GM18909 (cell line): ENCODE results near the gene DLL3.
A peak's percentile ranks its signal among the peaks of the same experiment; 100 is the strongest.
"Not testable (repeated sequence)": the region's sequence is repeated elsewhere in the genome, so short reads cannot be mapped to it uniquely, and the experiment has no call there.

Source experiments
- ATAC-seq: cut with Tn5 transposase; IDR thresholded peaks from one replicate; pipeline ENCODE4 v1.9.1; 2021; ENCODE audit warnings: mild to moderate bottlenecking; ENCODE audit not compliant: unreplicated experiment, poor library complexity

DLL3 gene, protein sequence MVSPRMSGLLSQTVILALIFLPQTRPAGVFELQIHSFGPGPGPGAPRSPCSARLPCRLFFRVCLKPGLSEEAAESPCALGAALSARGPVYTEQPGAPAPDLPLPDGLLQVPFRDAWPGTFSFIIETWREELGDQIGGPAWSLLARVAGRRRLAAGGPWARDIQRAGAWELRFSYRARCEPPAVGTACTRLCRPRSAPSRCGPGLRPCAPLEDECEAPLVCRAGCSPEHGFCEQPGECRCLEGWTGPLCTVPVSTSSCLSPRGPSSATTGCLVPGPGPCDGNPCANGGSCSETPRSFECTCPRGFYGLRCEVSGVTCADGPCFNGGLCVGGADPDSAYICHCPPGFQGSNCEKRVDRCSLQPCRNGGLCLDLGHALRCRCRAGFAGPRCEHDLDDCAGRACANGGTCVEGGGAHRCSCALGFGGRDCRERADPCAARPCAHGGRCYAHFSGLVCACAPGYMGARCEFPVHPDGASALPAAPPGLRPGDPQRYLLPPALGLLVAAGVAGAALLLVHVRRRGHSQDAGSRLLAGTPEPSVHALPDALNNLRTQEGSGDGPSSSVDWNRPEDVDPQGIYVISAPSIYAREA

DNA sequence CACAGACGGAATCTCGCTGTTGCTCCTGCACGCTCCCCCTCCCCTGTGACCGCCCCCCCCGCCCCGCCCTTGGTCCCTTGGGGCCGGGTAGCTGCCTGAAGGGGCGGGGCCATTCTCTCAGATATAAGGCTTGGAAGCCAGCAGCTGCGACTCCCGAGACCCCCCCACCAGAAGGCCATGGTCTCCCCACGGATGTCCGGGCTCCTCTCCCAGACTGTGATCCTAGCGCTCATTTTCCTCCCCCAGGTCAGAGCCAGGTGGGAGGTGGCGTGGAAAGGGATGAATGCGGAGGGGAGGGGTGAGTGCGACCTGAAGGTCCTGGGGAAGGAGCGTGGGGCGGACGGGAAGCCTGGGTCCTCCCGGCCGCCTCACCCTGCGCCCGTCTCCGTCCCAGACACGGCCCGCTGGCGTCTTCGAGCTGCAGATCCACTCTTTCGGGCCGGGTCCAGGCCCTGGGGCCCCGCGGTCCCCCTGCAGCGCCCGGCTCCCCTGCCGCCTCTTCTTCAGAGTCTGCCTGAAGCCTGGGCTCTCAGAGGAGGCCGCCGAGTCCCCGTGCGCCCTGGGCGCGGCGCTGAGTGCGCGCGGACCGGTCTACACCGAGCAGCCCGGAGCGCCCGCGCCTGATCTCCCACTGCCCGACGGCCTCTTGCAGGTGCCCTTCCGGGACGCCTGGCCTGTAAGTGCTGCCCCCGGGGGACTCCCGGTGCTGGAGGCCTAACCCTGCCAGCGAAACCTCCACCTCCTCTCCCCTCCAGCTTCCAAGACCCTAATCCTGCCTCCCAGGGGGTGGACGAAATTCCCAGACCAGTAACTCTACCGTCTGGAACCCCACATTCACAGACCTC, at the start of gene DLL3:
Gene DLL3 (plus strand): TSS at position 150 of the 845 bp plus-strand sequence. CDS start 28 bp downstream, at position 178.
- no peak for ATAC-seq

DNA sequence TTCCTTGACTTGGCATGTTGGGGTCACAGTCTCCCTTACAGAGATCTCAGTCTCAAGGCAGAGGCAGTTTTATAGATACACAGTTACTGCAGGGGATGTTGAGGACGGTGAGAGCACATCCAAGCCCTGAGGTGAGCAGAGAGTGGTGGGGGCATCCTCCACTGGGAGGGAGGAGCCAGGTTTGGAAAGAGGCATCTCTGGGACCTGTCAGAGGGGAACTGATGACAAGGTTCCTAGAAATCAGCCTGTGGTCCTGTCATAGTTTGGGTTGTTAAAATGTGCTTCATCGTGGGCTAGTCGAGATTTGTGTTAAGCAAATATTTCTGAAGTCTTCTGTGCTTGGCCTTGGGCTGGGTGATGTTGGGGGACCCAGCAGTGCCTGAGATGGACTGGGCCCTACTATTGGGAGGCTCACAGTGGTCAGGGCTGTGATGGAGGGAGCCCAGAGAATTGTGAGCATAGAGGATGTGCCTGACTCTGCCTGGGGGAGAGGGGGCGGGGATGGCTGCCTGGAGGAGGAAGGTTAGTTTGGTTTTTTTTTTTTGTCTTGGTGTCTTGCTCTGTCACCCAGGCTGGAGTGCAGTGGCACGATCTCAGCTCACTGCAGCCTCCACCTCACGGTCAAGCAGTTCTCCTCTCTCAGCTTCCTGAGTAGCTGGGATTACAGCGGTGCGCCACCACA, 49.5 kb upstream of the DLL3 start:
- no peak for ATAC-seq

DNA sequence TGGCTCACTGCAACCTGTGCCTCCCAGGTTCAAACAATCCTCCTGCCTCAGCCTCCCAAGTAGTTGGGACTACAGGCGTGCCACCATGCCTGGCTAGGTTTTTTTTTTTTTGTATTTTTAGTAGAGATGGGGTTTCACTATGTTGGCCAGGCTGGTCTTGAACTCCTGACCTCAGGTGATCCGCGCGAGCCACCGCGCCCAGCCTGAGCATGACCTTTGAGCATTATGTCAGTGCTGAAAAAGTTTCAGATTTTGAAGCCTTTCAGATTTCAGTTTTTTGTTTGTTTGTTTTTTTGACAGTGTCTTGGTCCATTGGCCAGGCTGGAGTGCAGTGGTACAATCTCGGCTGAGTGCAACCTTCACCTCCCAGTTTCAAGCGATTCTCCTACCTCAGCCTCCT, 47.5 kb upstream of the DLL3 start:
- ATAC-seq: not testable (repeated sequence)

DNA sequence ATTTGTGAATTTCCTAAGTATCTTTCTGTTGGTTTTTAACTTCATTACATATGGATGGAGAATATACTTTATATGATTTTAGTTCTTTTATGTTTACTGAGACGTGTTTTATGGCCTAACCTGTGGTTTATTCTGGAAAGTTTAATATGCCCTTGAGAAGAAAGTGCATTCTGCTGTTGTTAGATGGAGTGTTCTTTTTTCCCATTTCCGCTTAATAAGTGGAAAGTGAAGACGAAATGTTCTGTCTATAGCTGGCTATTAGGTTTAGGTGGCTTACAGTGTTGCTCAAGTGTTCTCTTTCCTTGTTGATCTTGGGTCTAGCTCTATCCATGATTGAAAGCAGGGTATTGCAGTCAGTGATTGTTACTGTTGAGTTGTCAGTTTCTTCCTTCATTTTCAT, 35.3 kb upstream of the DLL3 start:
- ATAC-seq: no peak

DNA sequence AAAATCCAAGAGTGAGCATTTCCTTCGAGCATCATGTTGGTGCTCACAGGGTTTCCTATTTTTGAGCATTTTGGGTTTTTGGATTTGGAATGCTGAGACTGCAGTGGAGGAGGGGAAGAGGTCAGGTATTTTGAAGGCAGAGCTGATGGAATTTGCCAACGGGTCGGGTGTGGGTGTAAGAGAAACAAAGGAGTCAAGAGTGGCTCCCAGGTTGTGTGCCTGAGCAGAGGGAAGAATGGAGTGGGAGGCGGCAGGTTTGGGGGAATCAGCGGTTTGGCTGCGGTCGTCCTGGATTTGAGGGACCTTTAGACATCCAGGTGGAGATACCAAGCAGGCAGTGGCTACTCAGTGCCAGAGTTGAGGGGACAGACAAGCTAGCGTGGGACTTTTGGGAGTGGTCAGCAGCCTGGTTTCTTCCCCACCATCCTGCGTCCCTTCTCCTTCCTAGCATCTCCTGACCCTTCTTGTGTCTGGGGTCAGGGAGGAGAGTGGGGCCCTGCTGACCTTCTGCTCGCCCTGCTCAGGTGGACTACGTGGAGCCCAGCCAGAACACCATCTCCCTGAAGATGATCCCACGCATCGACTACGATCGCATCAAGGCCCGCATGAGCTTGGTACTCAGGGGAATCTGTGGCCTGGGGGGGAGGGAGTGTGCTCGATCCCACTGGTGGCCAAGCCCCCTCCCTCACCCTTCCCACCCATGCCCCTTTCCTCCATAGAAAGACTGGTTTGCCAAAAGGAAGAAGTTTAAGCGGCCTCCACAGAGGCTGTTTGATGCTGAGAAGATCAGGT, 32.6 kb upstream of the DLL3 start:
- ATAC-seq: no peak

DNA sequence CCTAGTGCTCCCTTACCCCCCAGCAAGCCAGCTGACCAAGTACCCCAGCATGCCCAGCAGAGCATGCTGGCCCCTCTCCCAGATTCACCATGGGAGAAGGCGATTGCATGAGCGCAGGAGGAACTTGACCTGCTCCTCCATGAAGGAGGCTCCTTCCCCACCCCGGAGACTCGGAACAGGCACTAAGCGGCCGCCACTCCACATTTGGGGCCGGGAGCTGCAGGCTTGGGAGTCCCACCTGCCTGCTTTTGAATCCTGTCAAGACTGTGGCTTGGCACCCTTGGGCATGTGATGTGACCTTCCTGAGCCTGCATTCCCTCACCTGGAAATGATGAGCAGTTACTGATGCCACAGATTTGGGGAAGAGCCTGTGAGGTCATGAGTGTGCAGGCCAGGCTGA, 30.8 kb upstream of the DLL3 start:
- no peak for ATAC-seq

DNA sequence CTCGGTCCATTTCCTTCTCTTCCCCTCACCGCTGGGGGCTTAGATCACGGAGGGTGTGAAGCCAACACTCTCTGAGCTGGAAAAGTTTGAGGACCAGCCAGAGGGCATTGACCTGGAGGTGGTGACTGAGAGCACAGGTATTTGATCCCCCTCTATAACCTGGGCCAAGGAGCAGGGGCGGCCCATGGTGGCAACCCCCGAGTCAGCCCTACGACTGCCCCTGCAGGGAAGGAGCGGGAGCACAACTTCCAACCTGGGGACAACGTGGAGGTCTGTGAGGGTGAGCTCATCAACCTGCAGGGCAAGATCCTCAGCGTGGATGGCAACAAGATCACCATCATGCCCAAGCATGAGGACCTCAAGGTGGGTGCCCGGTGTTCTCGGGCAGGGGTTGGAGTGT, 29.7 kb upstream of the DLL3 start:
- ATAC-seq: no peak

DNA sequence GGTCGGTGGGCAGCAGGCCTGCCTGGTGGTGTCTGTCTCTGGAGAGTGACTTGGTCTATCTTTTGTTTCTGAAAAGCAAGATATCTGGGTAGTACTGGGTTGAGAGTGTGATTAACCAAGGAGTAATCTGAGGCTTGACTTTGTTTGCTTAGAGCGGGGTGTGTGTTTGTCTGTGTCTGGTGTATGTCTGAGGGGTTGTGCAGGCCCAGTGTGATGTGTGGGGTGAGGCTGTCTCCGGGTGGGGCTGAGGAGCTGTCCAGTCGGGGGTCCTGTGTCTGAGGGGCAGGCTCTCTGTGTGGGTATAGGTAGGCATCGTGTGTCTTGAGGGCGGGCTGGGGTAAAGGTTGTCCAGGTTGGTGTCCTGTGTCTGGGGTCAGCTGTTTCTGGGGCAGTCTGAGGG, 29.2 kb upstream of the DLL3 start:
- no peak for ATAC-seq

DNA sequence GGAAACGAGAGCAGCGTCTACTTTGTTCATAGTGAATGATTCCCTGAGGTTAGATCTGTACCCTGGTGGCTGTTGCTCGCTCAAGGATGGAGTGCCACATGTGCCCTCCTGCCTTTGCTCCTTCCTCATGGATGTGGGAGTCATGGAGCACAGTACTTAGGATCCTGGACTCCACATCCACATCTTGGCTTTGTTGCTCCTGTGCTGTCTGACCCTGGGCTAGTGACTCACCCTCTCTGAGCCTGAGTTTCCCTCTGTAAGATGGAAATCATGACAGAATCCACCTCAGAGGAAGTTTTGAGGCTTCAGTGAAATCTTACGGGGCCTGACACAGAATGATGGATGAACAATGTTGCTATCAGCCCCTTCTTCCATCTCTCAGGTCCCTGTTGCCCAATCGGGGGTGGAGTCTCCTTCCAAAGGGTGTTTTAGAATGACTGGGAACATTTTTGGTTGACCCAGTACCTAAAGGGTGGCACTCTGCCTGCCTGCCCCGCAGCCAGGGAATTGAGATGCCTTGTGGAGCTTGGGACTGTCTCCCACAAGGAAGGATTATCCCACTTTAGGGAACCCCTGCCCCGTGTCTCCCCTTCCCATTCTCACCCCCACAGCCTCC, 27.9 kb upstream of the DLL3 start:
- no peak for ATAC-seq

DNA sequence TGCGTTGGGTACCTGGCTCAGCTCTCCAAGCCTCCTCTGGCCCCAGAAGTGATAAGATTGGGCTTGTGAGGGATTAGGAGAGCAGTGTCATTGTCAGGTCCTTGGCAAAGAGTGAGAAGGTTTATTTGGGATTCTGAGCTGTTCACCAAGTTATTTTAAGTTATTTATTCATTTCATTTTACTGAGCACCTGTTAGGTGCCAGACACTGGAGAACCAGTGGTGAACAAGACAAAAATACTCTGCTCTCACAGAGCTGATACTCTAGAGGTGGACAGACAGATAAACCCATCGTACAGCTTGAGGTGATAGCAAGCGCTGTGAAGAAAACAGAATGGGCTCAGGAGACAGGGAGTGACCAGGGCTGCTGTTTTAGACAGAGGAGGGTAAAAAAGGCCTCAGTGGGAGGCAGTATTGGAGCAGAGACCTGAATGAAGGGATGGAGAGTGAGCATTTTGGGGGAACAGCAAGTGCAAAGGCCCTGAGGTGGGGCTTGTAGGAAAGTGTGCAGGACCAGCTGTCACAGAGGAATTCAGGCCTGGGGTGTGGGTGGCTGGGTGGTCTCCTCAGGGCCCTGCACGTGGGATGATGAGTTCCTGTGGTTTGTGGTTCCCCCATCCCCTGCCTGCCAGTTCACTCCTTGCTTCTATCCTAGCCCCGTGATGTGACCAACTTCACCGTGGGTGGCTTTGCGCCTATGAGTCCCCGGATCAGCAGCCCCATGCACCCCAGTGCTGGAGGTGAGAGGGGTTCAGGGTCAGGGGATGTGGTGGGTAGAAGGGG, 26.8 kb upstream of the DLL3 start:
- no peak for ATAC-seq

DNA sequence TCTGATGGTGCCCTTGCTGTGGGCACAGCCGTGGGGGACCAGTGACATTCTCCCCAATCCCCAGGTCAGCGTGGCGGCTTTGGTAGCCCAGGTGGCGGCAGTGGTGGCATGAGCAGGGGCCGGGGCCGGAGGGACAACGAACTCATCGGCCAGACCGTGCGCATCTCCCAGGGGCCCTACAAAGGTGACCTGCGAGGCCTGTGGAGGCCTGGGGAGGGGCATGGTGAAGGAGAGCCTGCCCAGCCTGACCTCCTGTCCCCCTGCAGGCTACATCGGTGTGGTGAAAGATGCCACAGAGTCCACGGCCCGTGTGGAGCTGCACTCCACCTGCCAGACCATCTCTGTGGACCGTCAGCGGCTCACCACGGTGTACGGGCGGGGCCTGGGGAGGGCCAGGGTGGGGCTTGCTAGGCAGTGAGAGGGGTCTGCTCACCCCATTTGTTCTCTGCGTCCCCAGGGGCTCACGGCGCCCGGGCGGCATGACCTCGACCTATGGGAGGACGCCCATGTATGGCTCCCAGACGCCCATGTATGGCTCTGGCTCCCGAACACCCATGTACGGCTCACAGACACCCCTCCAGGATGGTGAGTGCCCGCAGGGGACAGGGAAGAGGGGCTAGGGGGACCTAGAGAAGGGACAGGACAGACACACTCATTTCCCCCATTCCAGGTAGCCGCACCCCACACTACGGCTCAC, 25.9 kb upstream of the DLL3 start:
- ATAC-seq: no peak

DNA sequence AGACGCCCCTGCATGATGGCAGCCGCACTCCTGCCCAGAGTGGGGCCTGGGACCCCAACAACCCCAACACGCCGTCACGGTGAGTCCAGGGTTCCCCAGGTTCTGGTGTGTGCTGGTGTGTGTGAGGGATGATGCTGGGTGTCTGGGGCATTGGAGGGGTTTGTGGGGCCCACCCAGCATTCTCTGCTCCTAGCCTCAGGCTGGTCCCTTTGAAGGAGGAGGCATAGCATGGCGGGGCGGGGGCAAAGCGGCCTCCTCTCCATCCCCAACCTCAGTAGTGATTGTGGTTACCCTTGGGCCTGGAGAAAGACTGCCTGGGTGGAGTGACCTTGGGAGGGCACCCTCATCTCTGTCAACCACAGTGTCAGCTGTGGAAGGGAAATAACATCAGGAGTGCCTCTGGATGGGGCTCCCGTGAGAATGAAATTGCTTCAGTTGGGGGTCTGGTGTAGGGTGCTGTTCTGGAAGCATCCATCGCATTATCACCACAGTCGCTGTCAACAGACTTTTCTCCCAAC, 25.2 kb upstream of the DLL3 start:
- ATAC-seq: no peak

DNA sequence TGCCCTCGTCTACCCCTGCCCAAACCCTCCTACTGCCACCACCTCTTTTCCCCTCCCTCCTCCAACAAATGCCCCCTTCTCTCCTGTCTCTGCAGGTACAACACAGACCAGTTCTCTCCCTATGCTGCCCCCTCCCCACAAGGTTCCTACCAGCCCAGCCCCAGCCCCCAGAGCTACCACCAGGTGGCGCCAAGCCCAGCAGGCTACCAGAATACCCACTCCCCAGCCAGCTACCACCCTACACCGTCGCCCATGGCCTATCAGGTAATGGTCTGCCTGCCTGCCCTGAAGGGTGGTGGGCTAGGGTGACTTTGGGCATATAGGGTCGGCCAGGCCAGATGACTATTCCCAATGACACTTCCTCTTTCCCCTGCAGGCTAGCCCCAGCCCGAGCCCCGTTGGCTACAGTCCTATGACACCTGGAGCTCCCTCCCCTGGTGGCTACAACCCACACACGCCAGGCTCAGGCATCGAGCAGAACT, 24.6 kb upstream of the DLL3 start:
- ATAC-seq: no peak

DNA sequence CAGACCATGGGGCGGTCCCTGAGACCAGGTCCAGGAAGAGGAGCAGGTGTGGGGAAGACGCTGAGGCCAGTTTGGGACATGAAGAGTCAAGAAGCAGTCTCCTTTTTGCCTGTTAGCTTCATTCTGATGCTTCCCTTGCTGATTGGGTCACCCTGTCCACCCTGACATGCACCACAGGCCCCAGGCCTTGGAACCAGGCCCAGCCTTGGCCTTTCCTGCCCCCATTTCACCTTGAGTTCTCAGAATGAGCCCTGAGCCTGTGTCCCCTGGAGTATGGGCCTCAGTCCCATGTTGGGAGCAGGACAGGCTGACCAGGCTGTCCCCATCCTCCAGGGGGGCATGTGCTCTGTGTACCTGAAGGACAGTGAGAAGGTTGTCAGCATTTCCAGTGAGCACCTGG, 23.0 kb upstream of the DLL3 start:
- no peak for ATAC-seq

DNA sequence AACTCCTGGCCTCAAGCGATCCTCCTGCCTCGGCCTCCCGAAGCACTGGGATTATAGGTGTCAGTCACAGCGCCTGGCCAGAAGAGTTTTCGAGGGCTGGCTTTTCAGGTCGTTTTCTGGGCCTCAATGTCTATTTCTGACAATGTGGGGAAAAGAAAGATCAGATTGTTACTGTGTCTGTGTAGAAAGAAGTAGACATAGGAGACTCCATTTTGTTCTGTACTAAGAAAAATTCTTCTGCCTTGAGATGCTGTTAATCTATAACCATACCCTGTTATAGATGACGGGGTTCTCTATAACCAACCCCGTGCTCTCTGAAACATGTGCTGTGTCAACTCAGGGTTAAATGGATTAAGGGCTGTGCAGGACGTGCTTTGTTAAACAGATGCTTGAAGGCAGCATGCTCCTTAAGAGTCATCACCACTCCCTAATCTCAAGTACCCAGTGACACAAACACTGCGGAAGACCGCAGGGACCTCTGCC, 19.4 kb upstream of the DLL3 start:
- not testable (repeated sequence) for ATAC-seq

DNA sequence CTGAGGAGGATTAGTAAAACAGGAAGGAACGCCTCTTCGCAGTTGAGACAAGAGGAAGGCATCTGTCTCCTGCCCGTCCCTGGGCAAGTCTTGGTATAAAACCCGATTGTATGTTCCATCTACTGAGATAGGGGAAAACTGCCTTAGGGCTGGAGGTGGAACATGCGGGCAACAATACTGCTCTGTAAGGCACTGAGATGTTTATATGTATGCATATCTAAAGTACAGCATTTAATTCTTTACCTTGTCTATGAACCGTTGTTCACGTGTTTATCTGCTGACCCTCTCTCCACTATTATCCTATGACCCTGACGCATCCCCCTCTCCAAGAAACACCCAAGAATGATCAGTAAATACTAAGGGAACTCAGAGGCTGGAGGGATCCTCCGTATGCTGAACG, 18.8 kb upstream of the DLL3 start:
- no peak for ATAC-seq

DNA sequence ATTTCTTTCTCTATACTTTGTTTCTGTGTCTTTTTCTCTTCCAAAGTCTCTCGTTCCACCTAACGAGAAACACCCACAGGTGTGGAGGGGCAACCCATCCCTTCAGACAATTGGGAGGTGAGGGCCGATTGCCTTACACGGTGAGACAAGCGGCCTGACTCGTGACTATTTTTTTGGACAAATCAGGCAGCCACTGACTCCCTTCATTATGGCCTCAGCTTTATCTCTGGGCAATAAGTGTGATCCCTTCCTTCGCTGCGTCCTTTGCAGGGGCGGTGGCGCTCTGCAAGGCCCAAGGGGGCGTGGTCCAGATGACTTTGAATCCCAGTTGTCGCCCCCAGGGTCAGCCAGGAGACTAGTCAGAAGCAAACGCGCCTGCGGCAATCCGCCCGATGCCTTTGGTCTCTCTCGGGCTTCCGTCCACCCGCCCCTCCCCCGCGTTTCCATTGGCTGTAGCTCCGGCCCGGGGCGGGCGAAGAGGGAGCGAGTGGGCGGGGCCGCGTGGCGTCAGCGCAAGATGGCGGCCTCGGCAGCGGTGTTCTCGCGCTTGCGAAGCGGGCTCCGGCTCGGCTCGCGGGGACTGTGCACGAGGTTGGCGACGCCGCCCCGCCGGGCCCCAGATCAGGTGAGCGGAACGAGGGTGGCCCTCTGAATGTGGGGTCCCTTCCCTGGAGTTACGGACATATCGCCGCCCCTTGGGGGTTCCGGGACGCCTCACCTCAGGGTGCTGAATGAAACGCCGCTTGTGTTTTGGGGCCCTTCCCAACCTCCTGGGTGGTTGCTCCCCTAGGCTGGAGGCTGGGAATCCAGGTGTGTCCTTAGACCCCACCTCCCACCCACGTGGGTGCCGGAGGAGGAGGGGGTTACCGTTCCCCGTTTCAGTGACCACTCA, 18.2 kb upstream of the DLL3 start, which contains the start of gene TIMM50:
Gene TIMM50 (plus strand): TSS at position 502 of the 892 bp plus-strand sequence. CDS start 16 bp downstream, at position 518.
- peak; percentile 92 for ATAC-seq
